Activated naive CD4-positive, alpha-beta T cell treated with anti-CD3 and anti-CD28 coated beads, Interleukin-2, amount 10 ng/mL, durations not matched to agents 7 days and 5 days (primary cell): Measurements from ENCODE around the gene FARS2.

ENCODE experiments used
- CTCF ChIA-PET: fragments of 350-600 bp; sonication (Branson Sonifier 250); formaldehyde crosslinking; loops from one replicate; lab custom pipeline; 2021; ENCODE audit warnings: antibody characterized with exemption; lab: Charles Lee
- DNase-seq: peaks from one replicate; pipeline ENCODE4 v3.0.0-alpha.2; 2020
- H3K27ac Mint-ChIP-seq: one replicate; pipeline ENCODE4 v1.8.0; 2021; ENCODE audit warnings: mild to moderate bottlenecking, moderate library complexity, mixed read lengths
- H3K27me3 Mint-ChIP-seq: one replicate; pipeline ENCODE4 v1.8.0; 2021; ENCODE audit warnings: mild to moderate bottlenecking, mixed read lengths
- H3K36me3 Mint-ChIP-seq: one replicate; pipeline ENCODE4 v1.8.0; 2021; ENCODE audit warnings: mixed read lengths
- H3K4me1 Mint-ChIP-seq: one replicate; pipeline ENCODE4 v1.8.0; 2021; ENCODE audit warnings: mixed read lengths
- H3K4me3 Mint-ChIP-seq: one replicate; pipeline ENCODE4 v1.8.0; 2021; ENCODE audit warnings: mild to moderate bottlenecking, moderate library complexity, mixed read lengths
- H3K9me3 Mint-ChIP-seq: one replicate; pipeline ENCODE4 v1.8.0; 2021; ENCODE audit warnings: mixed read lengths

FARS2 gene

GRCh38 chr6:5260111-5260620 lies 1.1 kb upstream of the FARS2 start:
- Mint-ChIP-seq H3K4me1 (peaks cover 51% of the 10 kb centered on the region), H3K36me3 (peaks cover 12% of the 10 kb centered on the region), H3K4me3 (peak overlapping the region; percentile 98), H3K27ac (peak overlapping the region; percentile 100), H3K9me3 (no peaks in the 10 kb centered on the region), H3K27me3 (no peaks in the 10 kb centered on the region)
- CTCF ChIA-PET = interaction anchor here (1.1 to 2.3 kb wide), 2 partner anchors 43 to 138 kb away, joined by 3 to 12 read pairs; no protein-coding TSS in a partner anchor
- DNase-seq = peak; percentile 84

- Mint-ChIP-seq H3K27me3 (no peaks in the 10 kb centered on the region), H3K9me3 (no peaks in the 10 kb centered on the region), H3K36me3 (peaks cover 15% of the 10 kb centered on the region), H3K4me1 (peaks cover 59% of the 10 kb centered on the region), H3K4me3 (peak overlapping the region; percentile 98), H3K27ac (peak overlapping the region; percentile 100)
- CTCF ChIA-PET = interaction anchor here (0.8 to 2.3 kb wide), 3 partner anchors 18 to 137 kb away, joined by 3 to 12 read pairs (median 4); no protein-coding TSS in a partner anchor
- no peak for DNase-seq
Observed at GRCh38 chr6:5261545-5262109, 314 bp downstream of the FARS2 start.

DNA sequence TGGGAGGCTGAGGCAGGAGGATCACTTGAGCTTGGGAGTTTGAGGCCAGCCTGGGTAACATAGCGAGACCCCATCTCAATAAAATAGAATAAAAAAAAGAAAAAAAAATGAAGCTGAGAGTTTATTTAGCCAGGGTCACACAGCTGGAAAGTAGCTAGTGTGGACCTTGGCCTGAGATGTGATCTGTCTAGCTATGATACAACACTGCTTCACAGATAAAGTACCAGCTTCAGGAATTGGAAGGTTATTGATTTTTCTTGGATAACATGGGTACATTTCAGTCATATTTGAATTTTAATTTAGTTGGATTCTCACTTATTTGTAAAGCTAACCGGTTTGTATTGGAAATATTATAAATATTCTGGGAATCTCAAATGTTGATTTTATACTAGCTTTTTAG lies 5.1 kb downstream of the FARS2 start:
- Mint-ChIP-seq H3K9me3 (no peaks in the 10 kb centered on the region), H3K36me3 (peaks cover 20% of the 10 kb centered on the region), H3K27me3 (no peaks in the 10 kb centered on the region), H3K4me3 (no peak overlapping the region), H3K4me1 (peaks cover 43% of the 10 kb centered on the region), H3K27ac (no peak overlapping the region)
- CTCF ChIA-PET = interaction anchor here (1.0 to 5.0 kb wide), 3 partner anchors 10 to 91 kb away, joined by 3 to 18 read pairs (median 5); no protein-coding TSS in a partner anchor
- no peak for DNase-seq

- CTCF ChIA-PET = no interaction called here
- no peak overlapping the region for H3K27ac Mint-ChIP-seq
Observed at GRCh38 chr6:5270093-5270680, 8.9 kb downstream of the FARS2 start.

DNA sequence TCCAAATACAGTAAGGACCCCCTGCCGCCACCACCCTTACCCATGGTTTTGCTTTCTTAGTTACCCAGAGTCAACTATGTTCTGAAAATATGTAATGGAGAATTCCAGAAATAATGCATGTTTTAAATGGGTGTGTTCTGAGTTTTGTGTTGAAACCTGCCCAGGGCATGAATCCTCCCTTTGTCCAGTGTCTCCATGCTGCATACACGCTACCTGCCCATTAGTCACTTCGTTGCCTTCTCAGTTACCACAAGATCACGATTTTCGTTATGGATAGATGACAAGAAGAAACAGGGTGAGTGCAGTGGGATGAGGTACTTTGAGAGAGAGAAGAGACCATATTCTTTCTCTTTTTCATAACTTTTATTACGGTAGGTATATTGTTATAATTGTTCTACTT lies 10.6 kb downstream of the FARS2 start:
- Mint-ChIP-seq H3K27me3 (no peaks in the 10 kb centered on the region), H3K4me3 (no peak overlapping the region), H3K4me1 (peaks cover 44% of the 10 kb centered on the region), H3K27ac (no peak overlapping the region), H3K9me3 (no peaks in the 10 kb centered on the region), H3K36me3 (peaks cover 18% of the 10 kb centered on the region)
- CTCF ChIA-PET = interaction anchor here (1.7 kb wide), 1 partner anchor 128 kb away, joined by 4 read pairs; no protein-coding TSS in a partner anchor
- DNase-seq = no peak

More at GRCh38 chr6:5270093-5270680, 8.9 kb downstream of the FARS2 start:
- DNase-seq = no peak
- H3K36me3 Mint-ChIP-seq = peaks cover 19% of the 10 kb centered on the region
- H3K27me3 Mint-ChIP-seq = no peaks in the 10 kb centered on the region
- no peak overlapping the region for H3K4me3 Mint-ChIP-seq
- no peaks in the 10 kb centered on the region for H3K9me3 Mint-ChIP-seq
- peaks cover 45% of the 10 kb centered on the region for H3K4me1 Mint-ChIP-seq

- Mint-ChIP-seq H3K9me3 (no peaks in the 10 kb centered on the region), H3K4me3 (no peak overlapping the region), H3K27me3 (no peaks in the 10 kb centered on the region), H3K27ac (peak overlapping the region; percentile 6), H3K4me1 (peaks cover 53% of the 10 kb centered on the region), H3K36me3 (peaks cover 13% of the 10 kb centered on the region)
- CTCF ChIA-PET = interaction anchor here (1.0 to 1.3 kb wide), 3 partner anchors 9 to 130 kb away, joined by 3 to 5 read pairs (median 4); no protein-coding TSS in a partner anchor
- DNase-seq = no peak
Observed at GRCh38 chr6:5274231-5274630, 12.9 kb downstream of the FARS2 start.

DNA sequence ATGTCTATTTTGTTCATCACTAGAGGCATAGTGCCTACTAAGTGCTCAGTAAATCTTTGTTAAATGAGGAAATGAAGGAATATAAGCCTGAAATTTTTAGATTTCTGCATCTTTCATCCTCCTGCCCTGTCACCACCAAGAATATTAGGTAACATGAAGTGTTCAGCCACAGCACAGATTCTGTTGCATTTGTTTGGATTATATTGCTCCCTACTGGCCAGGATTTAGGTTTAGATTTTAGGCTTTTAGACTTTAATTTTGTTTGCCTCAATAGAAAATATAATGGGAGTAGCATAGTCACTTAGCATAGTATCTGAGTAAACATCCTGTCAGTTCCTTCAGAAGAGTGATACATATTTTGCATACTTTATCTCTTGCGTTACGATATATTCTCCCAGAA lies 14.2 kb downstream of the FARS2 start:
- DNase-seq = no peak
- peaks cover 56% of the 10 kb centered on the region for H3K4me1 Mint-ChIP-seq
- H3K27me3 Mint-ChIP-seq = no peaks in the 10 kb centered on the region
- H3K27ac Mint-ChIP-seq = no peak overlapping the region
- H3K9me3 Mint-ChIP-seq = no peaks in the 10 kb centered on the region
- H3K36me3 Mint-ChIP-seq = peaks cover 12% of the 10 kb centered on the region
- H3K4me3 Mint-ChIP-seq = no peak overlapping the region
- CTCF ChIA-PET = interaction anchor here (1.3 to 1.8 kb wide), 4 partner anchors 9 to 52 kb away, joined by 3 to 5 read pairs (median 5); no protein-coding TSS in a partner anchor

DNA sequence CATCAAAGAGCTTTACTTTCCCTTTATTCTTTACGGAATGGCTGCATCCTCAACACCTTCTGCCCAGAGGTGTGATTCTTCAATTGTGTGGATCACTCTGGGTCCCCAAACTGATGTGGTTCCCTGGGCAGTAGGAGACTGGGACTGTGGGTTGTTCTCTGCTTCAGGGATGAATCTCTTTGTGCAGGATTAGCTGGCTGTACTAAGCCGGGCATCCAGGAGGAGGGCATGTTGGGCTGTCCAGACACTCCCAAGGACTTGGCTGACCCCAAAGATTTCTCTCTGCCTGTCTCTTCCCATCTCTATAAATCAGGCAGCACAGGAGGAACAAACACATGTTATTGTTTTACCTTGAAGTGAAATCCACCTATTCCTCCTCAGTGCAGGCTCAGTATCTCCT lies 15.3 kb downstream of the FARS2 start:
- H3K27ac Mint-ChIP-seq = no peak overlapping the region
- peaks cover 12% of the 10 kb centered on the region for H3K36me3 Mint-ChIP-seq
- no peak for DNase-seq
- H3K9me3 Mint-ChIP-seq = no peaks in the 10 kb centered on the region
- CTCF ChIA-PET = interaction anchor here (1.2 to 1.8 kb wide), 5 partner anchors 10 to 133 kb away, joined by 3 to 5 read pairs (median 3); no protein-coding TSS in a partner anchor
- no peaks in the 10 kb centered on the region for H3K27me3 Mint-ChIP-seq
- peaks cover 56% of the 10 kb centered on the region for H3K4me1 Mint-ChIP-seq
- H3K4me3 Mint-ChIP-seq = no peak overlapping the region

DNA sequence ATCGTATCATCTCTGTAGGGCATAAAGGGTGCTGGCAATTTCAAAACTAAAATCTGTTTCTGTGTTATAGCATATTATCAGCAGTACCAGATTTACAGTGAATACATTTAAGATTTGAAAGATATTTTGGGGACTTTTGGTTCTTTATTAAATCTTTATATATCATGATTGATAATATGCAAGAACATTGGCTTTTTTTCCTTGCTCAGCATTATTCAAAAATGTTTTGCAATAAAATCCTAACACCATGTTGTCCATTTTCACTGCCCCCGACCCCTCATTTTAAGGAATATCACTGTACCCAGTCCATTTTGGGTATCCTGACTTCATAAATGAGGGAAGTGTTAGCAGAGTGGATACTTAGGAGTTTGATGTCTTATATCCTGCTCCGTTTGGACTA lies 16.3 kb downstream of the FARS2 start:
- Mint-ChIP-seq H3K4me3 (no peak overlapping the region), H3K4me1 (peaks cover 55% of the 10 kb centered on the region), H3K27ac (no peak overlapping the region), H3K9me3 (no peaks in the 10 kb centered on the region), H3K36me3 (peaks cover 12% of the 10 kb centered on the region), H3K27me3 (no peaks in the 10 kb centered on the region)
- CTCF ChIA-PET = interaction anchor here (0.8 to 1.8 kb wide), 3 partner anchors 13 to 134 kb away, joined by 3 to 5 read pairs (median 3); no protein-coding TSS in a partner anchor
- DNase-seq = no peak

DNA sequence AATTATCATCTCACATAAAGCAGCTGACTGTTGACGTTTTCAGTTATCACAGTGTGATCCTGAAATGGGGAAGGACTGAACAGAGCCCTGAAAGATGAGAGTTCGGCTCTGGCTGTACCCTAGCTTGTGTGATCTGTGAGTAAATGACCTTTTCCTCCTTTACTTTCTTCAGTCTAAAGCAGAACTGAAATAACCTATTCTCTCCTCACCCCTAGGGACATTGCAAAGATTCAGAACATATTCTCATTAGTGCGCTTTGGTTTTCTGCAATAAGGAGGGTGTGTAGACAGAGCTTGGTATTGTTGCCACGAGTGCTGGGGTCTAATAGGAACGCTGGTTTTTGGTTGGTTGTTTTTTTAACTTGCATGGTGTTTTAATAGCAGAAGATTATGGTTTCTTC lies 16.7 kb downstream of the FARS2 start:
- no peak overlapping the region for H3K27ac Mint-ChIP-seq
- H3K36me3 Mint-ChIP-seq = peaks cover 8% of the 10 kb centered on the region
- DNase-seq = no peak
- peaks cover 50% of the 10 kb centered on the region for H3K4me1 Mint-ChIP-seq
- CTCF ChIA-PET = interaction anchor here (0.7 kb wide), 1 partner anchor 134 kb away, joined by 4 read pairs; no protein-coding TSS in a partner anchor
- H3K27me3 Mint-ChIP-seq = no peaks in the 10 kb centered on the region
- H3K4me3 Mint-ChIP-seq = no peak overlapping the region
- no peaks in the 10 kb centered on the region for H3K9me3 Mint-ChIP-seq

DNA sequence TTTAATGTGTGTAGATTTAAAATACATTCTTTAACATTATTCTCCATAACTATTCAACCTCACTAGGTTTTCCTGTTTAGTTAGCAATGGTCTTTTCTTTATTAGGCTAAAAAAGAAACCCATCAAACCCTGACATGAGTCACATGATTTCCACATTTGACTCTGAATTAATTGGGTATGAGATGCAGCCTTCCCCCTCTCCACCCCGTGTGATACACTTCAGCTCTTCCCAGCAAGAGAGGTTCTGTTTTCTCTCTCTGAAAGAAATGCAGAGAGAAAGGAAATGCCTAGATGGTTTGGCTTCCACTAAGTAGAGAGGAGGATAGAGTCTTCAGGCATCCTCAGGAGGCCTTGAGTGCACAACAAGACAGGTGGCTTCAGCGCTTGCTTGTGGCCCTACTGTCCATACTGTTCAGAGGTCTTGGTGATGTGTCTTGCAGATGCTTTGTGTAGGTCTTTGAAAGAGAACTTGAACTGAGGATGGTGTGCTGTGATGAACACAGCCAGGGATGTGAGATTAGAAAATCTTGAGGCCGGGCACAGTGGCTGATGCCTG lies 17.3 kb downstream of the FARS2 start:
- DNase-seq = no peak
- no peaks in the 10 kb centered on the region for H3K9me3 Mint-ChIP-seq
- H3K27me3 Mint-ChIP-seq = no peaks in the 10 kb centered on the region
- H3K4me1 Mint-ChIP-seq = peaks cover 44% of the 10 kb centered on the region
- CTCF ChIA-PET = interaction anchor here (0.7 kb wide), 1 partner anchor 135 kb away, joined by 4 read pairs; no protein-coding TSS in a partner anchor
- peak overlapping the region; percentile 3 for H3K27ac Mint-ChIP-seq
- no peak overlapping the region for H3K4me3 Mint-ChIP-seq
- peaks cover 8% of the 10 kb centered on the region for H3K36me3 Mint-ChIP-seq

DNA sequence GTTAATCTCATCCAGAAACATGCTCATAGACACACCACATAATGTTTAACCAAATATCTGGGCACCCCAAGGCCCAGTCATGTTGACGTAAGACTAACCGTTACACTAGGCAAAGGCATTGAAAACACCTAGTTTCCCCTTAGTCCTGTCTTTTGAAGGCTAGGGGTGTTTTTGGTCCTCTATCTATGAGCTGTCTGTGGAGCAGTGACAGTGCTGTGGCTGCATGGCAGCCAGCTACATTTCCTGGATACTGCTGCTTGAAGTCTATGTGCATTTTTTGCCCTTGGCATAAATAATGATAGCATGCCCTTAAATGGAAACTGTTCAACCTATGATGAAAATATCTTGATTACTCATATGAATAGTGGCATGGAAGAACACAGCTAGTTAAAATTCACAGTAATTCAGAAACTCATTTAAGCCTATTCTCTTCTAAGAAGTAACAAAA lies 18.6 kb downstream of the FARS2 start:
- Mint-ChIP-seq H3K27ac (no peak overlapping the region), H3K36me3 (peaks cover 8% of the 10 kb centered on the region), H3K4me3 (no peak overlapping the region), H3K4me1 (peaks cover 33% of the 10 kb centered on the region), H3K9me3 (no peaks in the 10 kb centered on the region), H3K27me3 (no peaks in the 10 kb centered on the region)
- CTCF ChIA-PET = interaction anchor here (1.0 to 1.4 kb wide), 5 partner anchors 16 to 106 kb away, joined by 3 to 5 read pairs (median 4); partner anchors contain the start of gene FARS2
- no peak for DNase-seq

DNA sequence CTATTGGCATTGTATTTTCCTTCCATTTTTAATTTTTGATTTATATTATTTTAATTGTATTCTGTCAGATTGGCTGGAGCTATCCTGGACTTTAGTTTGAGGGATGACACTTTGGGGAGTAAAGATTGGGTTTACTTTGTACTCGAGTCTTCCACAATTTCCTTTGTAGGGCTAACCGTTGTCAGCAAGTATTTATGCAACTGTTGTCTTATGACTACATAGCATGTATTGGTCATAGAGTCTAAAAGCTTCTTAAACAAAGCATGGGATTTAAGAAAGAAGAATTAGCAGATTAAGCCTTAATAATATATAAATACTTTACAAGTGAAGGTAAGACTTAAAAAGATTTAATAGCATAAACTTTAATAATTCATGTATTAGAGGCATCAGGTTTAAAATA lies 19.6 kb downstream of the FARS2 start:
- H3K9me3 Mint-ChIP-seq = no peaks in the 10 kb centered on the region
- H3K4me1 Mint-ChIP-seq = peaks cover 26% of the 10 kb centered on the region
- DNase-seq = no peak
- H3K36me3 Mint-ChIP-seq = peaks cover 7% of the 10 kb centered on the region
- H3K27me3 Mint-ChIP-seq = no peaks in the 10 kb centered on the region
- no peak overlapping the region for H3K4me3 Mint-ChIP-seq
- CTCF ChIA-PET = interaction anchor here (1.4 kb wide), 1 partner anchor 22 kb away, joined by 4 read pairs; no protein-coding TSS in a partner anchor
- H3K27ac Mint-ChIP-seq = no peak overlapping the region

DNA sequence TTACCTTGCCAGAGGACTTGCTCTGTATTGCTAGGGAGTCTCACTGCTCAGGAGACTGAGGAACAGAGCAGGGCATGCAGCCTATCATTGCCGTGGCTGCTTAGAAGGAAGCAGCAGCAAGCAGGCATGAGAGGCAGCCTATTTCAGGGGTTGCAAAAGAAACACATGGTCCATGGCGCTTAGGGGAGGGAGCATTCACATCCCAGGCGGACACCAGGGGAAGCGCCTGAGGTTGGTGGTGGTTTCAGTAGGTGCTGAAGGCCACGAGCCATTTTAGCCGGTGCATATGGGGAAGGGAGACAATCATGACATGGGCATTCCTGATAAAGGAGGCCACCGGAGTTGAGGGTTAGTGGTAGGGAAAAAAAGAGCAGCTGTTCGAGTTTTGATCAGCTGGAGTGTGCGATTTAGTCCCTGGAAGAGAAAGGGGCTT lies 20.9 kb downstream of the FARS2 start:
- H3K4me1 Mint-ChIP-seq = peaks cover 24% of the 10 kb centered on the region
- DNase-seq = no peak
- CTCF ChIA-PET = no interaction called here
- peaks cover 7% of the 10 kb centered on the region for H3K36me3 Mint-ChIP-seq
- H3K27me3 Mint-ChIP-seq = no peaks in the 10 kb centered on the region
- H3K4me3 Mint-ChIP-seq = no peak overlapping the region
- H3K27ac Mint-ChIP-seq = no peak overlapping the region
- H3K9me3 Mint-ChIP-seq = no peaks in the 10 kb centered on the region
